ENCODE results near the gene VPS72. TPM values are rescaled to one million over a fixed set of nuclear protein-coding genes. Genes with fewer than 3 reads are reported as not detected.
"Not testable (repeated sequence)": the region's sequence is repeated elsewhere in the genome, so short reads cannot be mapped to it uniquely, and the experiment has no call there.

VPS72 gene
- total RNA-seq, 1 donor from 2014 or later = 64.0 TPM

GRCh38 chr1:151199873-151200581 lies 10.0 kb upstream of the VPS72 start:
- Mint-ChIP-seq H3K9me3 (ENCODE audit: low read depth) (no peaks in the 10 kb centered on the region), H3K36me3 (ENCODE audit: low read depth) (peaks cover 9% of the 10 kb centered on the region), H3K4me1 (ENCODE audit: low read depth) (peaks cover 46% of the 10 kb centered on the region), H3K27me3 (ENCODE audit: low read depth) (no peaks in the 10 kb centered on the region), H3K4me3 (ENCODE audit: unreplicated experiment) (peak overlapping the region; percentile 91), H3K27ac (ENCODE audit: unreplicated experiment) (peak overlapping the region; percentile 99)
- no peak for DNase-seq (ENCODE audit: low spot score)
- TF ChIP-seq CTCF (IDR thresholded peaks at IDR 0.05) = no peak

DNA sequence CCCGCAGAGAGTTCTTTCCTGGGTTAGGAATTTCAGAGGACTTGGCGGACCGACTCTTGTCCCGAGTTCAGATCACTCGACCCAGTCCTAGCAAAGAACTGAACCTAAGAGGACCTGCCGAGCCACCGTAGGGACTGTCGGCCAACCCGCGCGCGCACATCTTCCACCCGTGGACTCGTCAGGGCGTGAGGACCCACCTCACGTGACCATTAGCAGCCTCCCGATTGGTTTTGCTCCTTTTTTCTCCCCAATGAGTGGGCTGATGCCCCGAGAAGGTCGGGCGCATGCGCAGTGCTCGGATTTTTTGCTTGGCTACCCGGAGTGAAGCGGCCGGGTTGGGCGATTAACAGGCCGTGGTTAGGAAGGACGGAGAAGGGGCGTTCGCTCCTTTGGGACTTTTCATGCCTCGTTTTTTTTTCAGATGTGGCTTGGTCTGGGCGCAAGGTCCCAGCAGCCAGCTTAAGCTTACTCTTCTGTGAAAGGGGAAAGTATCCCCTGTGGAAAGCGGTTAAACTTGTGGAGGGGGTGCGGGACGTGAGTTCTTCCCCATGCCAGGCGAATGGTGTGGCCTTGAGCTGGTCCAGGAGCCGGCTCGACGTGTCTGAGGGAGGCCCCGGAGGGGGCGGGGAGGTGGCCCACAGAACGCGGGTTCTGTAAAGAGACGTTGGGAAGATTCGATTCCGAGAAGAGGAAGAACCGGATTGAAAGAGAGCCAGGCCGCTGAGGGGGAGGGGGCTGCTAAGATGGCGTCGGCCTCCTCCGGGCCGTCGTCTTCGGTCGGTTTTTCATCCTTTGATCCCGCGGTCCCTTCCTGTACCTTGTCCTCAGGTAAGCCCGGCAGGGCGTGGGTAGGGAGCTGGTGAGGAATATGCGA lies 8.5 kb upstream of the VPS72 start, which contains the start of gene PIP5K1A:
PIP5K1A (plus strand) TSS at position 299 of the 874 bp plus-strand sequence; CDS start at position 744, 445 bp downstream.
- Mint-ChIP-seq H3K27ac (ENCODE audit: unreplicated experiment) (peak within 1 kb of the TSS; percentile 99), H3K27me3 (ENCODE audit: low read depth) (no peaks in the 10 kb centered on the region), H3K4me1 (ENCODE audit: low read depth) (peaks cover 38% of the 10 kb centered on the region), H3K9me3 (ENCODE audit: low read depth) (no peaks in the 10 kb centered on the region), H3K4me3 (ENCODE audit: unreplicated experiment) (peak within 1 kb of the TSS; percentile 91), H3K36me3 (ENCODE audit: low read depth) (peaks cover 6% of the 10 kb centered on the region)
- TF ChIP-seq CTCF (IDR thresholded peaks at IDR 0.05) = no peak
- peak; percentile 98 for DNase-seq (ENCODE audit: low spot score)

GRCh38 chr1:151197863-151198253 lies 7.9 kb upstream of the VPS72 start:
- Mint-ChIP-seq H3K27me3 (ENCODE audit: low read depth) (no peaks in the 10 kb centered on the region), H3K27ac (ENCODE audit: unreplicated experiment) (peak overlapping the region; percentile 99), H3K4me1 (ENCODE audit: low read depth) (peaks cover 38% of the 10 kb centered on the region), H3K9me3 (ENCODE audit: low read depth) (no peaks in the 10 kb centered on the region), H3K36me3 (ENCODE audit: low read depth) (peaks cover 6% of the 10 kb centered on the region), H3K4me3 (ENCODE audit: unreplicated experiment) (peak overlapping the region; percentile 91)
- no peak for DNase-seq (ENCODE audit: low spot score)
- no peak for TF ChIP-seq CTCF (IDR thresholded peaks at IDR 0.05)

DNA sequence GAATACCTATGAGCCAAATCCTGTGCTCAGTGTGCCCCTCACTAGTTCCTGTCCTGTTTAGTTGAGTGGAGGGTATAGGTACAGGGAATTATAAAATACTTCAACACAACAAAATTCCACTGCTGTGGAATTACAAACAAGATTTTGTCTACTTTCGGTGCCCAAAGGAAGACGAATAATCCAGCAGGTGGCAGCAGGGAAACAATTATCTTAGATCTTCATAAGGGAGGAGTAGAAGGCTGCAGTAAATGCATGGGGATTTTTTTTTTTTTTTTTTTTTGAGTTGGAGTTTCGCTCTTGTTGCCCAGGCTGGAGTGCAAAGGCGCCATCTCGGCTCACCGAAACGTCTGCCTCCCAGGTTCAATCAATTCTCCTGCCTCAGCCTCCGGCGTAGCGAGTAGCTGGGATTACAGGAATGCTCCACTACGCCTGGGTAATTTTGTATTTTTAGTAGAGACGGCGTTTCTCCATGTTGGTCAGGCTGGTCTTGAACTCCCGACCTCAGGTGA lies 6.3 kb upstream of the VPS72 start:
- Mint-ChIP-seq H3K4me3 (ENCODE audit: unreplicated experiment) (peak overlapping the region; percentile 2), H3K27ac (ENCODE audit: unreplicated experiment) (peak overlapping the region; percentile 68), H3K36me3 (ENCODE audit: low read depth) (peaks cover 5% of the 10 kb centered on the region), H3K4me1 (ENCODE audit: low read depth) (peaks cover 30% of the 10 kb centered on the region), H3K27me3 (ENCODE audit: low read depth) (no peaks in the 10 kb centered on the region), H3K9me3 (ENCODE audit: low read depth) (no peaks in the 10 kb centered on the region)
- TF ChIP-seq CTCF (IDR thresholded peaks at IDR 0.05) = peak; percentile 83
- DNase-seq (ENCODE audit: low spot score) = peak; percentile 26

- Mint-ChIP-seq H3K4me1 (ENCODE audit: low read depth) (peaks cover 29% of the 10 kb centered on the region), H3K27ac (ENCODE audit: unreplicated experiment) (peak overlapping the region; percentile 73)
- not testable (repeated sequence) for H3K36me3 Mint-ChIP-seq (ENCODE audit: low read depth); H3K9me3 Mint-ChIP-seq (ENCODE audit: low read depth); H3K4me3 Mint-ChIP-seq (ENCODE audit: unreplicated experiment); H3K27me3 Mint-ChIP-seq (ENCODE audit: low read depth)
- DNase-seq (ENCODE audit: low spot score) = peak; percentile 27
These were observed 5.0 kb upstream of the VPS72 start for GRCh38 chr1:151194894-151195594.

All from chondrocyte (in vitro differentiated cells).